Measurements from ENCODE around the gene MACROD2.

DNA sequence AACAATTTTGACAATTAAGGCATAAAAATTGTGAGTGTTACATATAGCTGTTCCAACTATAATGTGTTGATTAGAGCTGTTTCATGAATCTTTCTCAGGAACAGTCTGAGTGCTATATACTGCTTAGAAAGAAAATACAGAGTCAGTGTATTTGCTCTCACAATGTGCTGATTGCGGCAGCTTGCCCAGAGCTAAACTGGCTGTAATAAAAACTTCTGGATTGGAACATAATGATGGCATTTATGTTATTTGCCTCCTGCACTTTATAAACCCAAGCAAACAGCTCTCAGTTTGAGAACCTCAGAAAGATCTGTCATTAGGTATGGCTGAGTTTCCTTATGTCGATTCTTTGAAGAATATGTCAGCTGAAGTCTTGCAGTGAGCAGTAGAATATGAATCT is 312.6 kb downstream of the MACROD2 start:
- no peak for TF ChIP-seq CTCF (IDR thresholded peaks at IDR 0.05; ENCODE audit: low read depth, low read length, missing input control)
- TF ChIP-seq JUND (IDR thresholded peaks at IDR 0.05) = no peak
- TF ChIP-seq, protein P1, sequence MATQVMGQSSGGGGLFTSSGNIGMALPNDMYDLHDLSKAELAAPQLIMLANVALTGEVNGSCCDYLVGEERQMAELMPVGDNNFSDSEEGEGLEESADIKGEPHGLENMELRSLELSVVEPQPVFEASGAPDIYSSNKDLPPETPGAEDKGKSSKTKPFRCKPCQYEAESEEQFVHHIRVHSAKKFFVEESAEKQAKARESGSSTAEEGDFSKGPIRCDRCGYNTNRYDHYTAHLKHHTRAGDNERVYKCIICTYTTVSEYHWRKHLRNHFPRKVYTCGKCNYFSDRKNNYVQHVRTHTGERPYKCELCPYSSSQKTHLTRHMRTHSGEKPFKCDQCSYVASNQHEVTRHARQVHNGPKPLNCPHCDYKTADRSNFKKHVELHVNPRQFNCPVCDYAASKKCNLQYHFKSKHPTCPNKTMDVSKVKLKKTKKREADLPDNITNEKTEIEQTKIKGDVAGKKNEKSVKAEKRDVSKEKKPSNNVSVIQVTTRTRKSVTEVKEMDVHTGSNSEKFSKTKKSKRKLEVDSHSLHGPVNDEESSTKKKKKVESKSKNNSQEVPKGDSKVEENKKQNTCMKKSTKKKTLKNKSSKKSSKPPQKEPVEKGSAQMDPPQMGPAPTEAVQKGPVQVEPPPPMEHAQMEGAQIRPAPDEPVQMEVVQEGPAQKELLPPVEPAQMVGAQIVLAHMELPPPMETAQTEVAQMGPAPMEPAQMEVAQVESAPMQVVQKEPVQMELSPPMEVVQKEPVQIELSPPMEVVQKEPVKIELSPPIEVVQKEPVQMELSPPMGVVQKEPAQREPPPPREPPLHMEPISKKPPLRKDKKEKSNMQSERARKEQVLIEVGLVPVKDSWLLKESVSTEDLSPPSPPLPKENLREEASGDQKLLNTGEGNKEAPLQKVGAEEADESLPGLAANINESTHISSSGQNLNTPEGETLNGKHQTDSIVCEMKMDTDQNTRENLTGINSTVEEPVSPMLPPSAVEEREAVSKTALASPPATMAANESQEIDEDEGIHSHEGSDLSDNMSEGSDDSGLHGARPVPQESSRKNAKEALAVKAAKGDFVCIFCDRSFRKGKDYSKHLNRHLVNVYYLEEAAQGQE (IDR thresholded peaks at IDR 0.05) = no peak
- TF ChIP-seq MAX (IDR thresholded peaks at IDR 0.05) = no peak
- no peak for TF ChIP-seq GABPA (IDR thresholded peaks at IDR 0.05 in 1 of 2, conservative IDR thresholded peaks at IDR 0.05 in 1 of 2)
- TF ChIP-seq EGR1 (IDR thresholded peaks at IDR 0.05; ENCODE audit: low read depth in 2 of 2) = no peak
- no peak for TF ChIP-seq HNF4G (IDR thresholded peaks at IDR 0.05)
- no peak for TF ChIP-seq SP1 (IDR thresholded peaks at IDR 0.05)
- no peak for TF ChIP-seq FOXA1 (IDR thresholded peaks at IDR 0.05)
- TF ChIP-seq YY1 (IDR thresholded peaks at IDR 0.05) = no peak
- TF ChIP-seq, protein P2, sequence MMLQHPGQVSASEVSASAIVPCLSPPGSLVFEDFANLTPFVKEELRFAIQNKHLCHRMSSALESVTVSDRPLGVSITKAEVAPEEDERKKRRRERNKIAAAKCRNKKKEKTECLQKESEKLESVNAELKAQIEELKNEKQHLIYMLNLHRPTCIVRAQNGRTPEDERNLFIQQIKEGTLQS (IDR thresholded peaks at IDR 0.05) = no peak
- TF ChIP-seq, protein P3, sequence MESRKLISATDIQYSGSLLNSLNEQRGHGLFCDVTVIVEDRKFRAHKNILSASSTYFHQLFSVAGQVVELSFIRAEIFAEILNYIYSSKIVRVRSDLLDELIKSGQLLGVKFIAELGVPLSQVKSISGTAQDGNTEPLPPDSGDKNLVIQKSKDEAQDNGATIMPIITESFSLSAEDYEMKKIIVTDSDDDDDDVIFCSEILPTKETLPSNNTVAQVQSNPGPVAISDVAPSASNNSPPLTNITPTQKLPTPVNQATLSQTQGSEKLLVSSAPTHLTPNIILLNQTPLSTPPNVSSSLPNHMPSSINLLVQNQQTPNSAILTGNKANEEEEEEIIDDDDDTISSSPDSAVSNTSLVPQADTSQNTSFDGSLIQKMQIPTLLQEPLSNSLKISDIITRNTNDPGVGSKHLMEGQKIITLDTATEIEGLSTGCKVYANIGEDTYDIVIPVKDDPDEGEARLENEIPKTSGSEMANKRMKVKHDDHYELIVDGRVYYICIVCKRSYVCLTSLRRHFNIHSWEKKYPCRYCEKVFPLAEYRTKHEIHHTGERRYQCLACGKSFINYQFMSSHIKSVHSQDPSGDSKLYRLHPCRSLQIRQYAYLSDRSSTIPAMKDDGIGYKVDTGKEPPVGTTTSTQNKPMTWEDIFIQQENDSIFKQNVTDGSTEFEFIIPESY (IDR thresholded peaks at IDR 0.05) = no peak

Measured in liver (tissue), 3 donors.